ENCODE measurements around the gene EID2. TPM values are rescaled to one million over a fixed set of nuclear protein-coding genes. Genes with fewer than 3 reads are reported as not detected.

The EID2 gene
- total and polyA plus RNA-seq, 10 of the 15 experiments (the other 5 are each of a cell fraction or from before 2014, with no cell fraction given) = 1.6 to 11.4 (median 7.0) TPM

DNA sequence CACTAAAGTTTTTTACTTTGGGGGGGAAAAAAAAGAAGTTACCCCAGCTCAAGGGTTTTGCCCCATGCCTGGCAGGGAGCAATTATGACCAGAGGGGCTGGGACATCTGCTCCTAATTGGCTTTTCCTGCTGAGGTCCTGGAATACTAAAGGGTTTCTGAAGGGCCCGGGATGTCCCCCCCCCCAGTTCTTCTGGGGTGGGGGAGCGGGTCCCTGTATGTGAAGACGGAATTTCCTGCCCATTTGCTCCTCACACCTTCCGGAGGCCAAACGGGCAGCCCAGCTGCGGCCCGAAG is 42.3 kb downstream of the EID2 start:
- no TSS peak for BruUV-seq (replicated peaks)
- Histone ChIP-seq H3K27me3 (replicated peaks in 1 of 2; ENCODE audit: control insufficient read depth in 2 of 2, insufficient read depth in 2 of 2, low read length in 1 of 2) (peaks cover 0 to 19% of the 10 kb centered on the region in 2 experiments; a peak in 2 of 4 replicates), H3K9me3 (replicated peaks; ENCODE audit: control insufficient read depth, insufficient read depth, low read length) (no peaks in the 10 kb centered on the region; the same call in 2 of the 3 replicates), H3K4me2 (ENCODE audit: control insufficient read depth, insufficient read depth) (peak overlapping the region; percentile 89; the same call in 1 of the 2 replicates), H3K9ac (ENCODE audit: control insufficient read depth, insufficient read depth, low read length) (no peak overlapping the region), H2AFZ (ENCODE audit: control insufficient read depth, low read depth, low read length) (no peak overlapping the region), H3K4me3 (no peak overlapping the region), H4K20me1 (ENCODE audit: control insufficient read depth, insufficient read depth) (no peaks in the 10 kb centered on the region), H3K79me2 (ENCODE audit: control insufficient read depth, insufficient read depth, low read length) (no peaks in the 10 kb centered on the region), H3K36me3 (ENCODE audit: control insufficient read depth in 2 of 2, insufficient read depth in 2 of 2, low read length in 1 of 2) (no peaks in the 10 kb centered on the region), H3K4me1 (ENCODE audit: control insufficient read depth, insufficient read depth, low read length) (peaks cover 10% of the 10 kb centered on the region), H3K27ac (ENCODE audit: control insufficient read depth, insufficient read depth) (no peak overlapping the region)
- 1% methylated on average over 7 of the region's 7 CpGs for WGBS (ENCODE audit: insufficient coverage, insufficient replicate concordance, low lambda C conversion rate, missing lambda C conversion rate)
- ATAC-seq (no peak), DNase-seq (ENCODE audit: low read depth, low spot score) (no peak), FAIRE-seq (no peak)
- CTCF ChIA-PET = interaction anchor here (0.6 to 2.9 kb wide), 16 partner anchors 11 to 399 kb away, joined by 3 to 19 read pairs (median 4); partner anchors contain the start of genes EID2B and PLEKHG2
- intact Hi-C loops (cut with micrococcal nuclease; ENCODE audit: unreplicated experiment) (loop anchor here (5.0 kb wide), 1 partner anchor 50 kb away; the partner anchor contains the start of gene SUPT5H), in situ Hi-C loops (cut with MboI) (no loop called here)
- RAD21 ChIA-PET (ENCODE audit: unreplicated experiment) = interaction anchor here (0.6 to 2.2 kb wide), 7 partner anchors 14 to 99 kb away, joined by 3 to 13 read pairs (median 4); partner anchors contain the start of gene EID2B
- SMC1A ChIA-PET (ENCODE audit: uncharacterized antibody, unreplicated experiment) = interaction anchor here (0.6 to 3.0 kb wide), 11 partner anchors 14 to 107 kb away, joined by 3 to 11 read pairs (median 3); partner anchors contain the start of genes EID2B, MED29, PAF1 and RPS16
- POLR2A ChIA-PET = interaction anchor here (0.7 to 1.2 kb wide), 3 partner anchors 29 to 93 kb away, joined by 3 to 5 read pairs (median 4); no protein-coding TSS in a partner anchor
- TF ChIP-seq RBBP5 (conservative IDR thresholded peaks at IDR 0.05) (no peak), IKZF2 (IDR thresholded peaks at IDR 0.05) (peak in 1 of 2 experiments; percentile 41; a peak in 1 of 4 replicates), MTA2 (IDR thresholded peaks at IDR 0.05; ENCODE audit: low read depth) (no peak), BCL11A (IDR thresholded peaks at IDR 0.05; ENCODE audit: low read depth, low read length) (no peak), MEF2B (IDR thresholded peaks at IDR 0.05; ENCODE audit: partially characterized antibody, poor library complexity, severe bottlenecking) (no peak), IKZF1 (conservative IDR thresholded peaks at IDR 0.05) (peak; percentile 72), BHLHE40 (IDR thresholded peaks at IDR 0.05; ENCODE audit: borderline replicate concordance in 1 of 2, low read depth in 2 of 2, low read length in 1 of 2) (0 out of 4 replicates have a peak, but pooled peaks of 1 of the 2 experiments have one; percentile 12), POLR2A (IDR thresholded peaks at IDR 0.05; ENCODE audit: low read depth, low read length) (no peak), MLLT1 (IDR thresholded peaks at IDR 0.05) (no peak), CHD2 (IDR thresholded peaks at IDR 0.05; ENCODE audit: borderline replicate concordance, low read depth, low read length) (no peak), CEBPZ (IDR thresholded peaks at IDR 0.05; ENCODE audit: low read depth, low read length) (no peak), BMI1 (IDR thresholded peaks at IDR 0.05; ENCODE audit: borderline replicate concordance) (no peak), RCOR1 (conservative IDR thresholded peaks at IDR 0.05; ENCODE audit: low read depth, low read length) (no peak)
- TF ChIP-seq, protein P1, sequence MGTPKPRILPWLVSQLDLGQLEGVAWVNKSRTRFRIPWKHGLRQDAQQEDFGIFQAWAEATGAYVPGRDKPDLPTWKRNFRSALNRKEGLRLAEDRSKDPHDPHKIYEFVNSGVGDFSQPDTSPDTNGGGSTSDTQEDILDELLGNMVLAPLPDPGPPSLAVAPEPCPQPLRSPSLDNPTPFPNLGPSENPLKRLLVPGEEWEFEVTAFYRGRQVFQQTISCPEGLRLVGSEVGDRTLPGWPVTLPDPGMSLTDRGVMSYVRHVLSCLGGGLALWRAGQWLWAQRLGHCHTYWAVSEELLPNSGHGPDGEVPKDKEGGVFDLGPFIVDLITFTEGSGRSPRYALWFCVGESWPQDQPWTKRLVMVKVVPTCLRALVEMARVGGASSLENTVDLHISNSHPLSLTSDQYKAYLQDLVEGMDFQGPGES (IDR thresholded peaks at IDR 0.05) = no peak
- TF ChIP-seq, protein P2, sequence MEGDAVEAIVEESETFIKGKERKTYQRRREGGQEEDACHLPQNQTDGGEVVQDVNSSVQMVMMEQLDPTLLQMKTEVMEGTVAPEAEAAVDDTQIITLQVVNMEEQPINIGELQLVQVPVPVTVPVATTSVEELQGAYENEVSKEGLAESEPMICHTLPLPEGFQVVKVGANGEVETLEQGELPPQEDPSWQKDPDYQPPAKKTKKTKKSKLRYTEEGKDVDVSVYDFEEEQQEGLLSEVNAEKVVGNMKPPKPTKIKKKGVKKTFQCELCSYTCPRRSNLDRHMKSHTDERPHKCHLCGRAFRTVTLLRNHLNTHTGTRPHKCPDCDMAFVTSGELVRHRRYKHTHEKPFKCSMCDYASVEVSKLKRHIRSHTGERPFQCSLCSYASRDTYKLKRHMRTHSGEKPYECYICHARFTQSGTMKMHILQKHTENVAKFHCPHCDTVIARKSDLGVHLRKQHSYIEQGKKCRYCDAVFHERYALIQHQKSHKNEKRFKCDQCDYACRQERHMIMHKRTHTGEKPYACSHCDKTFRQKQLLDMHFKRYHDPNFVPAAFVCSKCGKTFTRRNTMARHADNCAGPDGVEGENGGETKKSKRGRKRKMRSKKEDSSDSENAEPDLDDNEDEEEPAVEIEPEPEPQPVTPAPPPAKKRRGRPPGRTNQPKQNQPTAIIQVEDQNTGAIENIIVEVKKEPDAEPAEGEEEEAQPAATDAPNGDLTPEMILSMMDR (IDR thresholded peaks at IDR 0.05 in 2 of 3, conservative IDR thresholded peaks at IDR 0.05 in 1 of 3; ENCODE audit: control insufficient read depth in 2 of 3, extremely low read depth in 1 of 3, insufficient read depth in 1 of 3, low read depth in 3 of 3, low read length in 3 of 3) = 0 out of 6 replicates have a peak, but pooled peaks of 1 of the 3 experiments have one; percentile 29

Measured in GM12878 (cell line).